ENCODE measurements around the gene RFX3.

Gene RFX3

DNA sequence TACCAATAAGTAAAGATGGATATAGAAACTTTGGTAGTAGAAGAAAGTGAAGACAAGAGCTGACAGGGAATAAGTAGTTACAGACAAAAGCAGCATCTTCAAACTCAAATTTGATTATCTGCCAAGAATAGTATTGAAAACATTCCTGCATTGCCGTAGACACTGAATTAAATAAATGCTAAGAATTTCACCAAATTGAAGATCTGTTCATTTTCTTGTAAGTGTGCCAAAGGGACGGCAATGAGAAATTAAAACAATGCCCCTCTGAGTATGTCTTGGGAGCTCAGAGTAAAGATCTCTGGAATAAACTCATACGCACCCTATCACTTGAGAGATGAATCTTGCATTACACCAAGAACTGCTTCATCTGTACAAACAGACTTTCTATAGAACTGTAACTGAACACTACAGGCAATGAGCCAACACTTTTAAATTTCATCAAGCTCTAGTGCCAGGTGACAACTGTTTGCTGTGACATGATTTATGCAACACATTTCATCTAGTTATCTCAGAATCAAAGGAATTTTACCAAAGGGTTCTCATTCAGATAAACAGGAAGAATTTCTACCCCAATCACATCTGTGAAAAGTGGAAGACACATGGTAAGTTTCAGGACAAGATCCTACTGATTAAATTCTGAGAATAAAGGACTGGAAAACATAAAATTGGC is 66.9 kb downstream of the RFX3 start:
- ATAC-seq (replicated peaks) (no peak), DNase-seq (no peak)
- H3K4me1 Mint-ChIP-seq (ENCODE audit: low read depth in 2 of 2): peaks cover 1 to 4% of the 10 kb centered on the region in 2 donors
- no peak overlapping the region for H3K4me3 Mint-ChIP-seq
- no peak overlapping the region for H3K27ac Mint-ChIP-seq
- H3K36me3 Mint-ChIP-seq (ENCODE audit: insufficient read depth): no peaks in the 10 kb centered on the region
- H3K27me3 Mint-ChIP-seq: no peaks in the 10 kb centered on the region
- H3K9me3 Mint-ChIP-seq: no peaks in the 10 kb centered on the region

DNA sequence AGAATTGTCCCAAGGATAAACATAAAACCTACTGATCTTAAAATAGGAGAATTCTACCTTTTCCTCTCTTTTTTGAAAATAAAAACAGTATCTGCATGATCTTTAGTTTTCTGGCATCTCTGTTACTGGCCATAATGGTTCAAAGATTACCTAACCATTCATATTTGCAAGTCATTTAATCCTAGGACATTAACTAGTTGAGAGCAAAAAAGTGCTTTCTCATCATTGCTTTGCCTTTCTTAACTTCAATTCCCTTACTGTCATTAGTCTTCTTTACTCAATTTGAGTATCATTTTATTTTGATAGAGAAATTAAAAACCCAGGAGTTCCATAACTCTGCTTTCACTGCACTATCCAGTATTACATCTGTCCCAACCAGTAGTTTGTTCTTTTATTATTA is 68.6 kb downstream of the RFX3 start:
- Mint-ChIP-seq H3K36me3 (ENCODE audit: insufficient read depth) (no peaks in the 10 kb centered on the region), H3K27me3 (no peaks in the 10 kb centered on the region), H3K9me3 (no peaks in the 10 kb centered on the region), H3K27ac (no peak overlapping the region), H3K4me3 (no peak overlapping the region), H3K4me1 (ENCODE audit: low read depth in 2 of 2) (peaks cover 1 to 4% of the 10 kb centered on the region in 2 donors)
- no peak for ATAC-seq (replicated peaks)
- no peak for DNase-seq

- H3K27me3 Mint-ChIP-seq: no peaks in the 10 kb centered on the region
- no peak overlapping the region for H3K4me3 Mint-ChIP-seq
- peaks cover 1 to 4% of the 10 kb centered on the region in 2 donors for H3K4me1 Mint-ChIP-seq (ENCODE audit: low read depth in 2 of 2)
- H3K27ac Mint-ChIP-seq: no peak overlapping the region
- DNase-seq: no peak
- no peak for ATAC-seq (replicated peaks)
- H3K9me3 Mint-ChIP-seq: no peaks in the 10 kb centered on the region
- H3K36me3 Mint-ChIP-seq (ENCODE audit: insufficient read depth): no peaks in the 10 kb centered on the region
These were observed 70.1 kb downstream of the RFX3 start for GRCh38 chr9:3455717-3456116.

DNA sequence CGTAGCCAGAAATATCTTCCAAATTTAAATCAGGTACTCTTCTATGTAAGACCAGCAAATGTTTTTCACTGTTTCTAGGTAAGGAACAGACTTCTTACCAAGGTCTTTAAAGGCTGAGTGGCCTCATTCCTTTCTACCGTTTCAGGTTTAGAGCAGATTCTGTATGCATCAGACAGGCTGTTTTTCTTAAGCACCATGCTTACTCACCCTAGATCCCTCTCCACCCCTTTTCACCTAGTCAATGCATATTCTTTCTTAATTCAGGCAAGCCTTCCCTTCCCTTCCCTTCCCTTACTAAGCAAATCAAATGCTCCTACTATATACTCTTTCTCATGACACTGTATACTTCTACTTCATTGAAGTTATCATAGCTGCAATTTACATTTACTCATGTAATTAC is 70.7 kb downstream of the RFX3 start:
- peaks cover 1 to 4% of the 10 kb centered on the region in 2 donors for H3K4me1 Mint-ChIP-seq (ENCODE audit: low read depth in 2 of 2)
- H3K9me3 Mint-ChIP-seq: no peaks in the 10 kb centered on the region
- H3K27me3 Mint-ChIP-seq: no peaks in the 10 kb centered on the region
- no peaks in the 10 kb centered on the region for H3K36me3 Mint-ChIP-seq (ENCODE audit: insufficient read depth)
- H3K27ac Mint-ChIP-seq: no peak overlapping the region
- ATAC-seq (replicated peaks): no peak
- no peak overlapping the region for H3K4me3 Mint-ChIP-seq
- no peak for DNase-seq

- Mint-ChIP-seq H3K36me3 (ENCODE audit: insufficient read depth) (peaks cover 6% of the 10 kb centered on the region), H3K27ac (no peak overlapping the region), H3K27me3 (no peaks in the 10 kb centered on the region), H3K4me3 (no peak overlapping the region), H3K9me3 (no peaks in the 10 kb centered on the region), H3K4me1 (ENCODE audit: low read depth in 2 of 2) (peaks cover 3 to 4% of the 10 kb centered on the region in 2 donors)
- ATAC-seq (replicated peaks) (no peak), DNase-seq (no peak)
These were observed 73.8 kb downstream of the RFX3 start for GRCh38 chr9:3451956-3452355.

- Mint-ChIP-seq H3K4me1 (ENCODE audit: low read depth in 2 of 2) (peaks cover 3 to 6% of the 10 kb centered on the region in 2 donors), H3K27me3 (no peaks in the 10 kb centered on the region), H3K4me3 (no peak overlapping the region), H3K27ac (no peak overlapping the region), H3K36me3 (ENCODE audit: insufficient read depth) (peaks cover 6% of the 10 kb centered on the region), H3K9me3 (no peaks in the 10 kb centered on the region)
- ATAC-seq (replicated peaks) (no peak), DNase-seq (no peak)
These were observed 78.0 kb downstream of the RFX3 start for GRCh38 chr9:3447788-3448187.

GRCh38 chr9:3447143-3447542 is 78.7 kb downstream of the RFX3 start:
- H3K9me3 Mint-ChIP-seq: no peaks in the 10 kb centered on the region
- ATAC-seq (replicated peaks) (no peak), DNase-seq (no peak)
- H3K4me1 Mint-ChIP-seq (ENCODE audit: low read depth in 2 of 2): peaks cover 3 to 6% of the 10 kb centered on the region in 2 donors
- H3K36me3 Mint-ChIP-seq (ENCODE audit: insufficient read depth): peaks cover 6% of the 10 kb centered on the region
- no peaks in the 10 kb centered on the region for H3K27me3 Mint-ChIP-seq
- H3K27ac Mint-ChIP-seq: no peak overlapping the region
- no peak overlapping the region for H3K4me3 Mint-ChIP-seq

- Mint-ChIP-seq H3K4me1 (ENCODE audit: low read depth in 2 of 2) (peaks cover 3 to 9% of the 10 kb centered on the region in 2 donors), H3K9me3 (no peaks in the 10 kb centered on the region), H3K36me3 (ENCODE audit: insufficient read depth) (peaks cover 6% of the 10 kb centered on the region), H3K4me3 (no peak overlapping the region), H3K27me3 (no peaks in the 10 kb centered on the region), H3K27ac (no peak overlapping the region)
- DNase-seq (no peak), ATAC-seq (replicated peaks) (no peak)
These were observed 79.5 kb downstream of the RFX3 start for GRCh38 chr9:3446313-3446712.

GRCh38 chr9:3444016-3444415 is 81.8 kb downstream of the RFX3 start:
- no peak overlapping the region for H3K4me3 Mint-ChIP-seq
- DNase-seq: no peak
- no peaks in the 10 kb centered on the region for H3K36me3 Mint-ChIP-seq (ENCODE audit: insufficient read depth)
- H3K4me1 Mint-ChIP-seq (ENCODE audit: low read depth in 2 of 2): peaks cover 4 to 17% of the 10 kb centered on the region in 2 donors
- H3K27me3 Mint-ChIP-seq: no peaks in the 10 kb centered on the region
- ATAC-seq (replicated peaks): no peak
- H3K9me3 Mint-ChIP-seq: no peaks in the 10 kb centered on the region
- no peak overlapping the region for H3K27ac Mint-ChIP-seq

DNA sequence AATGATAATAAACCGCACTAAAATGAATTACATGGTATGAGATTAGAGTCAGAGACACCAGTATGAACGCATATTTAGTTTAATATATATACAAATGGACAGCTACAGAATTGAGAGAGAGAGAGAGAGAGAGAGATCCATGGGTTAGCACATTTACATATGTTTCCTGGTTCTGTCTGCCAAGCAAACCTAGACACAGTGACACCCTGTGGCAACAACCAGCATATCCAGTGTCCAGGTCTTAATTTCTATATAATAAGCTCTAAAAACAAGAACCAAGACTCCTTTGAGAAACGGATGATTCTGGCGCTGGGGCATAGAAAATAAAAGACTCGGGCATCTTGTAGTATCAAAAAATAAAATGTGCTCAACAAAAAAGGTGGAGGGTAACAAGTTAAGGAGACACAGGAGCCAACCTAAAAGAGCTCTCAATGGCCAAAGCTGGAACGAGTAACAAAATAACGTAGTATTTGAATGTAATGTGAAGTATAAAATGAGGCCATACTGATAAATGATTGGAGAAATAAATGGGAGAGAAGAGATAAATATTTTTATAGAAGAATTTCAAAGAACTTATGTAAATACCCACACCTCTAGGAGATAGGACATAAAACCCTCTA is 84.5 kb downstream of the RFX3 start:
- Mint-ChIP-seq H3K9me3 (no peaks in the 10 kb centered on the region), H3K27me3 (no peaks in the 10 kb centered on the region), H3K36me3 (ENCODE audit: insufficient read depth) (no peaks in the 10 kb centered on the region), H3K4me3 (no peak overlapping the region), H3K4me1 (ENCODE audit: low read depth in 2 of 2) (peaks cover 1 to 17% of the 10 kb centered on the region in 2 donors), H3K27ac (peak overlapping the region in 1 of 2 donors; percentile 44)
- ATAC-seq (replicated peaks) (peak; percentile 89), DNase-seq (peak; percentile 17 to 31 (median 27))

GRCh38 chr9:3436629-3437420 is 89.0 kb downstream of the RFX3 start:
- H3K36me3 Mint-ChIP-seq (ENCODE audit: insufficient read depth): no peaks in the 10 kb centered on the region
- peaks cover 1 to 23% of the 10 kb centered on the region in 2 donors for H3K4me1 Mint-ChIP-seq (ENCODE audit: low read depth in 2 of 2)
- H3K4me3 Mint-ChIP-seq: no peak overlapping the region
- H3K9me3 Mint-ChIP-seq: no peaks in the 10 kb centered on the region
- H3K27ac Mint-ChIP-seq: no peak overlapping the region
- ATAC-seq (replicated peaks) (no peak), DNase-seq (no peak)
- no peaks in the 10 kb centered on the region for H3K27me3 Mint-ChIP-seq

- Mint-ChIP-seq H3K4me1 (ENCODE audit: low read depth in 2 of 2) (peaks cover 1 to 19% of the 10 kb centered on the region in 2 donors), H3K27ac (no peak overlapping the region), H3K4me3 (no peak overlapping the region), H3K27me3 (no peaks in the 10 kb centered on the region), H3K36me3 (ENCODE audit: insufficient read depth) (no peaks in the 10 kb centered on the region), H3K9me3 (no peaks in the 10 kb centered on the region)
- ATAC-seq (replicated peaks): no peak
- DNase-seq: no peak
These were observed 90.1 kb downstream of the RFX3 start for GRCh38 chr9:3435732-3436131.

DNA sequence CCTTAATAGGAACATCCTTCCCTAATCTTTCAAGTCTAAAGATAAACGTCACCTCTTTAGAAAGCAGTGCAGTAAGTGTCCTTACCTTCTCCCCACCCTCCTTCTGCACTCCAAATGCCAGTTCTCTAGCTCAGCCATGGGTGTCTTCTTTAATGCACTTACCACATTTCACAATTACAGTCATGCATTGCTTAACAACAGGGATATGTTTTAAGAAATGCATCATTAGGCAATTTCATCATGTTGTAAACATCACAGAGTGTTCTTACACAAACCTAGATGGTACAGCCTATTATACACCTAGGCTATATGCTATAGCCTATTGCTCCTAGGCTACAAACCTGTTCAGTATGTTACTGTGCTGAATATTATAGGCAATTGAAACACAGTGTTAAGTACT is 91.2 kb downstream of the RFX3 start:
- no peaks in the 10 kb centered on the region for H3K36me3 Mint-ChIP-seq (ENCODE audit: insufficient read depth)
- no peak for DNase-seq

DNA sequence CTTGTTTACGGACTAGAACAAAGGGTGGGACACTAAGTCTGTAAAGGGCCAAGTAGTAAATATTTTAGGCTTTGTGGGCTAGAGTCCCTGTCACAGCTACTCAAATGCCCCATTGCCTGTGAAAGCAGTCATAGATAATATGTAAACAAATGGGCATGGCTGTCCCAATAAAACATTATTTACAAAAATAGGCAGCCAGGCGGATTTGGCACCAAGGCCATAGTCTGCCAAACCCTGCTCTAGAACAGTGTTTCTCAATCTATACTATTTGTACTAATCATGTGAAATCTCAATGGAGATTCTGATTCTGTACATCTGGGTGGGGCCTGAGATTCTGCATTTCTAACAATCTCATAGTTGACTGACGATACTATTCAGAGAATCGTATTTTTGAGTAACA is 92.0 kb downstream of the RFX3 start:
- H3K36me3 Mint-ChIP-seq (ENCODE audit: insufficient read depth): no peaks in the 10 kb centered on the region
- ATAC-seq (replicated peaks): no peak

More for the DNA sequence above, 91.2 kb downstream of the RFX3 start:
- no peaks in the 10 kb centered on the region for H3K27me3 Mint-ChIP-seq
- ATAC-seq (replicated peaks): no peak
- H3K9me3 Mint-ChIP-seq: no peaks in the 10 kb centered on the region
- no peak overlapping the region for H3K27ac Mint-ChIP-seq
- H3K4me1 Mint-ChIP-seq (ENCODE audit: low read depth in 2 of 2): peaks cover 0 to 16% of the 10 kb centered on the region in 2 donors
- no peak overlapping the region for H3K4me3 Mint-ChIP-seq

More for the DNA sequence above, 92.0 kb downstream of the RFX3 start:
- H3K27ac Mint-ChIP-seq: no peak overlapping the region
- H3K27me3 Mint-ChIP-seq: no peaks in the 10 kb centered on the region
- DNase-seq: no peak
- H3K4me1 Mint-ChIP-seq (ENCODE audit: low read depth in 2 of 2): peaks cover 0 to 16% of the 10 kb centered on the region in 2 donors
- no peak overlapping the region for H3K4me3 Mint-ChIP-seq
- H3K9me3 Mint-ChIP-seq: no peaks in the 10 kb centered on the region

Data from effector memory CD8-positive, alpha-beta T cell (primary cell).